Endothelial cell of umbilical vein (primary cell): ENCODE measurements around the gene NSG2. TPM values are rescaled to one million over a fixed set of nuclear protein-coding genes. Genes with fewer than 3 reads are reported as not detected.

ENCODE experiments used
- BruUV-seq: library from RNA; stranded (reverse); fragments of 400-500 nt; replicated peaks from 2 replicates; lab custom pipeline; 2021; lab: Mats Ljungman, UMichigan
- CTCF ChIA-PET: fragments of 300-600, 350-600 bp; sonication (Branson Sonifier 250); formaldehyde crosslinking; loops from one replicate; lab custom pipeline; 2021; ENCODE audit warnings: antibody characterized with exemption, inconsistent platforms; lab: Charles Lee
- POLR2A ChIA-PET: fragments of 300-600, 350-600 bp; sonication (Branson Sonifier 250); formaldehyde crosslinking; loops from one replicate; lab custom pipeline; 2021; ENCODE audit warnings: antibody characterized with exemption, inconsistent platforms; lab: Charles Lee
- DNase-seq: peaks from one replicate; pipeline ENCODE4 v3.0.0-alpha.2; 2011; ENCODE audit warnings: low read depth, low spot score
- FAIRE-seq: peaks from 2 replicates; lab custom pipeline; 2011; peaks lifted over from hg19 to GRCh38; lab: Jason Lieb, UNC
- H2AFZ ChIP-seq: 2 replicates; pipeline ENCODE4 v1.6.0; 2012; ENCODE audit warnings: low read depth, low read length, control low read depth, inconsistent platforms
- H3K27ac ChIP-seq: 2 replicates; pipeline ENCODE4 v1.5.1; 2011; ENCODE audit warnings: low read depth, mild to moderate bottlenecking, control low read depth, low read length, moderate library complexity; ENCODE audit not compliant: insufficient read depth
- H3K27me3 ChIP-seq, 2 experiments: 2 replicates each; pipeline versions ENCODE4 v1.6.0 to v1.6.1; 2011; ENCODE audit warnings: low read length in 2 of 2, mixed read lengths in 1 of 2; ENCODE audit not compliant: control insufficient read depth in 2 of 2, insufficient read depth in 2 of 2
- H3K36me3 ChIP-seq, 2 experiments: 2 replicates in 1 of 2; 3 replicates in 1 of 2; pipeline ENCODE4 v1.5.1; 2011; ENCODE audit warnings: low read length in 2 of 2, mild to moderate bottlenecking in 1 of 2, moderate library complexity in 1 of 2; ENCODE audit not compliant: control insufficient read depth in 2 of 2, insufficient read depth in 2 of 2; ENCODE audit errors: extremely low read depth in 1 of 2
- H3K4me1 ChIP-seq: 3 replicates; pipeline ENCODE4 v1.5.1; 2011; ENCODE audit warnings: mild to moderate bottlenecking, low read length; ENCODE audit not compliant: control insufficient read depth, insufficient read depth; ENCODE audit errors: extremely low read depth
- H3K4me2 ChIP-seq: 2 replicates; pipeline ENCODE4 v1.6.1; 2011; ENCODE audit warnings: low read length, control low read depth, mixed read lengths; ENCODE audit not compliant: insufficient read depth
- H3K4me3 ChIP-seq, 3 experiments: fragments of 200-600 bp in 1 of 3; sonication (generic), shearing (Covaris generic) in 1 of 3; replicated peaks in 1 of 3; 2 replicates each; pipeline ENCODE4 v1.5.1; 2011 to 2016; ENCODE audit warnings: control low read depth in 3 of 3, low read length in 3 of 3, mild to moderate bottlenecking in 2 of 3, inconsistent platforms in 1 of 3, low read depth in 1 of 3, moderate library complexity in 1 of 3; ENCODE audit not compliant: insufficient read depth in 1 of 3
- H3K79me2 ChIP-seq: 2 replicates; pipeline ENCODE4 v1.6.0; 2012; ENCODE audit warnings: low read length, inconsistent platforms; ENCODE audit not compliant: control insufficient read depth, insufficient read depth
- H3K9ac ChIP-seq: replicated peaks from 2 replicates; pipeline ENCODE3; 2011; ENCODE audit warnings: low read length, control low read depth; ENCODE audit not compliant: insufficient read depth; ENCODE audit errors: extremely low read depth
- H3K9me1 ChIP-seq: replicated peaks from 3 replicates; pipeline ENCODE4 v1.6.0; 2011; ENCODE audit warnings: mild to moderate bottlenecking, low read length; ENCODE audit not compliant: control insufficient read depth, insufficient read depth; ENCODE audit errors: extremely low read depth
- H3K9me3 ChIP-seq: replicated peaks from 2 replicates; pipeline ENCODE4 v1.5.1; 2012; ENCODE audit warnings: low read length, inconsistent platforms; ENCODE audit not compliant: control insufficient read depth, insufficient read depth
- H4K20me1 ChIP-seq: replicated peaks from 2 replicates; pipeline ENCODE3; 2011; ENCODE audit warnings: mild to moderate bottlenecking, low read length; ENCODE audit not compliant: control insufficient read depth, insufficient read depth; ENCODE audit errors: extremely low read depth
- EZH2 ChIP-seq: IDR thresholded peaks from 2 replicates; pipeline ENCODE4 v1.6.1; 2012; ENCODE audit warnings: borderline replicate concordance, low read depth, mild to moderate bottlenecking, moderate library complexity, low read length, inconsistent platforms; ENCODE audit not compliant: severe bottlenecking
- FOS ChIP-seq: IDR thresholded peaks from 2 replicates; pipeline ENCODE4 v1.6.1; 2011; ENCODE audit warnings: mild to moderate bottlenecking, low read length, moderate library complexity, borderline replicate concordance; ENCODE audit not compliant: insufficient read depth
- GATA2 ChIP-seq: IDR thresholded peaks from 2 replicates; pipeline ENCODE4 v1.7.0; 2011; ENCODE audit warnings: low read depth, mild to moderate bottlenecking, moderate library complexity, mixed read lengths, low read length; ENCODE audit not compliant: insufficient read length, insufficient read depth
- JUN ChIP-seq: IDR thresholded peaks from 2 replicates; pipeline ENCODE4 v1.6.1; 2011; ENCODE audit warnings: borderline replicate concordance, low read depth; ENCODE audit not compliant: insufficient read length, insufficient read depth
- MAX ChIP-seq: IDR thresholded peaks from 2 replicates; pipeline ENCODE4 v1.6.1; 2011; ENCODE audit not compliant: insufficient read depth, insufficient read length
- MYC ChIP-seq: IDR thresholded peaks from one replicate; pipeline ENCODE4 v1.6.1; 2011; ENCODE audit warnings: mild to moderate bottlenecking, low read depth, low read length
- POLR2A ChIP-seq: IDR thresholded peaks from 2 replicates; pipeline ENCODE4 v1.6.1; 2012; ENCODE audit warnings: low read depth, mild to moderate bottlenecking, control low read depth, low read length
- POLR2AphosphoS5 ChIP-seq: IDR thresholded peaks from 2 replicates; pipeline ENCODE4 v1.6.1; 2012; ENCODE audit warnings: low read depth, mild to moderate bottlenecking, control low read depth, low read length, moderate library complexity; ENCODE audit not compliant: insufficient read depth
- dilution Hi-C: fragments of 300-500 bp; cut with MboI; formaldehyde crosslinking; loops from one replicate; pipeline ENCODE4 v1.15.0; 2019; ENCODE audit warnings: low sequenced_read_pairs; ENCODE audit not compliant: extremely low pct_ligation_motif_present
- intact Hi-C: fragments of 100-400 bp; cut with micrococcal nuclease; formaldehyde crosslinking; loops from one replicate; pipeline ENCODE4 v1.10.0; 2022
- polyA plus RNA-seq, 4 experiments: library from polyadenylated mRNA; depleted of rRNA in 3 of 4; stranded (reverse) in 3 of 4; unstranded in 1 of 4; fragments of >200 nt; gene quantifications; 2 replicates each; pipeline versions ENCODE4 v1.2.1 to v1.2.3, GENCODE V29; 2011 to 2012; ENCODE audit warnings: missing spikeins in 1 of 4
- total RNA-seq: library from RNA; stranded (reverse); gene quantifications from 2 replicates; pipeline ENCODE4 v1.2.3, GENCODE V29; 2021
- TF ChIP-seq, protein P1 (sequence below), 2 donors: IDR thresholded peaks; 1 replicate in 1 of 2; 2 replicates in 1 of 2; pipeline ENCODE4 v1.5.1; 2011; ENCODE audit warnings: low read length in 2 of 2, mild to moderate bottlenecking in 2 of 2, moderate library complexity in 2 of 2, control low read depth in 1 of 2, inconsistent platforms in 1 of 2, low read depth in 1 of 2; ENCODE audit not compliant: insufficient read depth in 1 of 2; ENCODE audit errors: extremely low read depth in 1 of 2

The NSG2 gene
- total and polyA plus RNA-seq, 2 donors (not counting 3 experiments of a cell fraction or from before 2014, with no cell fraction given): not detected

DNA sequence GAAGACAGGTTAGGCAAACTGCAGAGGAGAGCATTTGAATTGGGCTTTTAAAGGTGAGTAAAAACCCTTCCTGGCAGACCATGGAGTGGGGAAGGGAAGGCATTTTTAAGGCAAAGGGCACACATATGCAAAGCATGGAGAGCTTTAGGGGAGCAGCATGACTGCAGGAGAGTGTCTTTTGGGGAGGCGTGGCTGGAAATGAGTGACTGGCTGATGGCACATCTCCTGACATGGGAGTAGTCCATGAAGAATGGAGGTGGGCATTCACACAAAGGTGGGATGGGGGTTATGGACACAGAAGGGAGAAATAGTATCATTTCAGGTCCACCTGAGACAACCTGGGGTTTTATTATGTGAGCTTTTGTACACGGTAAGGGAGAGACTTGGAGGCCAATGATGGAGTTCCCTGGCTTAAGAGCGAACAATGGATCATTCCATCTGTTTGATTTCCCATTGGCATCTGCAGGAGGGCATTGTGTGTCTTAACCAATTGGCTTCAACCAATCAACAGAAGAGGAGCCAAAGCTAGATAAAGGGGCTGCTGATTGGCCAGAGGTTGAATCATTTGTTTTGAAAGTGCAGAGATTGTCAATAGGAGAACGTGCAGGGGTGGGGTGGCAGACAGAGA is 2.1 kb downstream of the NSG2 start:
- POLR2A ChIA-PET: no interaction called here
- DNase-seq: no peak
- Histone ChIP-seq H4K20me1 (no peaks in the 10 kb centered on the region), H3K4me2 (no peak overlapping the region), H3K36me3 (no peaks in the 10 kb centered on the region), H3K27ac (no peak overlapping the region), H3K4me1 (no peaks in the 10 kb centered on the region), H3K79me2 (no peaks in the 10 kb centered on the region), H3K9me1 (no peaks in the 10 kb centered on the region), H3K27me3 (no peaks in the 10 kb centered on the region), H3K9ac (no peak overlapping the region), H2AFZ (no peak overlapping the region), H3K4me3 (no peak overlapping the region), H3K9me3 (peaks cover 2% of the 10 kb centered on the region)
- CTCF ChIA-PET: no interaction called here
- TF ChIP-seq, protein P1, sequence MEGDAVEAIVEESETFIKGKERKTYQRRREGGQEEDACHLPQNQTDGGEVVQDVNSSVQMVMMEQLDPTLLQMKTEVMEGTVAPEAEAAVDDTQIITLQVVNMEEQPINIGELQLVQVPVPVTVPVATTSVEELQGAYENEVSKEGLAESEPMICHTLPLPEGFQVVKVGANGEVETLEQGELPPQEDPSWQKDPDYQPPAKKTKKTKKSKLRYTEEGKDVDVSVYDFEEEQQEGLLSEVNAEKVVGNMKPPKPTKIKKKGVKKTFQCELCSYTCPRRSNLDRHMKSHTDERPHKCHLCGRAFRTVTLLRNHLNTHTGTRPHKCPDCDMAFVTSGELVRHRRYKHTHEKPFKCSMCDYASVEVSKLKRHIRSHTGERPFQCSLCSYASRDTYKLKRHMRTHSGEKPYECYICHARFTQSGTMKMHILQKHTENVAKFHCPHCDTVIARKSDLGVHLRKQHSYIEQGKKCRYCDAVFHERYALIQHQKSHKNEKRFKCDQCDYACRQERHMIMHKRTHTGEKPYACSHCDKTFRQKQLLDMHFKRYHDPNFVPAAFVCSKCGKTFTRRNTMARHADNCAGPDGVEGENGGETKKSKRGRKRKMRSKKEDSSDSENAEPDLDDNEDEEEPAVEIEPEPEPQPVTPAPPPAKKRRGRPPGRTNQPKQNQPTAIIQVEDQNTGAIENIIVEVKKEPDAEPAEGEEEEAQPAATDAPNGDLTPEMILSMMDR (IDR thresholded peaks at IDR 0.05; ENCODE audit: extremely low read depth in 1 of 2, insufficient read depth in 1 of 2, low read depth in 1 of 2, low read length in 2 of 2): no peak
- TF ChIP-seq MAX (no peak), POLR2AphosphoS5 (no peak), EZH2 (no peak), POLR2A (no peak), MYC (no peak), JUN (no peak), FOS (no peak), GATA2 (no peak)
- intact Hi-C loops: no loop called here
- dilution Hi-C loops: no loop called here
- no TSS peak for BruUV-seq
- no peak for FAIRE-seq
